Skin epidermis (tissue), 12 donors: ENCODE results near the gene IMMP2L.

Experiments used
- H3K27ac ChIP-seq, 21 experiments: fragments of 200-600 bp; sonication (generic) in 11 of 21; one replicate each; pipeline ENCODE4 v1.5.0; 2020; ENCODE audit warnings: mild to moderate bottlenecking in 3 of 21, inconsistent platforms in 2 of 21, moderate library complexity in 2 of 21
- H3K4me3 ChIP-seq, 7 experiments: fragments of 200-600 bp; sonication (generic) in 2 of 7; one replicate each; pipeline ENCODE4 v1.5.0; 2020; ENCODE audit warnings: inconsistent platforms in 2 of 7, mild to moderate bottlenecking in 2 of 7, moderate library complexity in 1 of 7

The IMMP2L gene

GRCh38 chr7:111031916-111032315, 530.4 kb downstream of the IMMP2L start:
- H3K4me3 ChIP-seq = no peak overlapping the region
- no peak overlapping the region for H3K27ac ChIP-seq

GRCh38 chr7:111030336-111030735, 532.0 kb downstream of the IMMP2L start:
- Histone ChIP-seq H3K4me3 (no peak overlapping the region), H3K27ac (no peak overlapping the region)

GRCh38 chr7:111029574-111030251, 532.6 kb downstream of the IMMP2L start:
- Histone ChIP-seq H3K27ac (peak overlapping the region in 1 of 21 experiments; percentile 1), H3K4me3 (no peak overlapping the region)

- Histone ChIP-seq H3K4me3 (no peak overlapping the region), H3K27ac (peak overlapping the region in 1 of 21 experiments; percentile 1)
Observed at GRCh38 chr7:111029141-111029572, 533.1 kb downstream of the IMMP2L start.

GRCh38 chr7:111027396-111027795, 534.9 kb downstream of the IMMP2L start:
- Histone ChIP-seq H3K27ac (peak overlapping the region in 1 of 21 experiments; percentile 20), H3K4me3 (no peak overlapping the region)

- Histone ChIP-seq H3K27ac (no peak overlapping the region), H3K4me3 (no peak overlapping the region)
Observed at GRCh38 chr7:111026806-111027205, 535.5 kb downstream of the IMMP2L start.

- Histone ChIP-seq H3K4me3 (no peak overlapping the region), H3K27ac (no peak overlapping the region)
Observed at GRCh38 chr7:111026343-111026742, 535.9 kb downstream of the IMMP2L start.

GRCh38 chr7:111025006-111025405, 537.3 kb downstream of the IMMP2L start:
- Histone ChIP-seq H3K4me3 (no peak overlapping the region), H3K27ac (no peak overlapping the region)

GRCh38 chr7:111018960-111019736, 543.1 kb downstream of the IMMP2L start:
- Histone ChIP-seq H3K27ac (no peak overlapping the region), H3K4me3 (no peak overlapping the region)

GRCh38 chr7:111018447-111018846, 543.8 kb downstream of the IMMP2L start:
- Histone ChIP-seq H3K27ac (no peak overlapping the region), H3K4me3 (no peak overlapping the region)

GRCh38 chr7:111014079-111014478, 548.2 kb downstream of the IMMP2L start:
- Histone ChIP-seq H3K27ac (peak overlapping the region in 10 of 21 experiments; percentile 2 to 86 (median 57)), H3K4me3 (no peak overlapping the region)

GRCh38 chr7:111012799-111013675, 549.3 kb downstream of the IMMP2L start:
- no peak overlapping the region for H3K4me3 ChIP-seq
- peak overlapping the region in 14 of 21 experiments; percentile 2 to 86 (median 53) for H3K27ac ChIP-seq

GRCh38 chr7:111012149-111012548, 550.1 kb downstream of the IMMP2L start:
- Histone ChIP-seq H3K27ac (peak overlapping the region in 6 of 21 experiments; percentile 35 to 86 (median 62)), H3K4me3 (no peak overlapping the region)

- H3K4me3 ChIP-seq = no peak overlapping the region
- peak overlapping the region in 1 of 21 experiments; percentile 86 for H3K27ac ChIP-seq
Observed at GRCh38 chr7:111011520-111011919, 550.8 kb downstream of the IMMP2L start.

GRCh38 chr7:111010798-111011197, 551.5 kb downstream of the IMMP2L start:
- H3K4me3 ChIP-seq = no peak overlapping the region
- peak overlapping the region in 1 of 21 experiments; percentile 86 for H3K27ac ChIP-seq

GRCh38 chr7:111009526-111010040, 552.7 kb downstream of the IMMP2L start:
- Histone ChIP-seq H3K27ac (peak overlapping the region in 1 of 21 experiments; percentile 30), H3K4me3 (no peak overlapping the region)

- H3K27ac ChIP-seq = no peak overlapping the region
- H3K4me3 ChIP-seq = no peak overlapping the region
Observed at GRCh38 chr7:111006691-111007090, 555.6 kb downstream of the IMMP2L start.

GRCh38 chr7:111006040-111006439, 556.3 kb downstream of the IMMP2L start:
- Histone ChIP-seq H3K27ac (no peak overlapping the region), H3K4me3 (no peak overlapping the region)

- H3K27ac ChIP-seq = no peak overlapping the region
- H3K4me3 ChIP-seq = no peak overlapping the region
Observed at GRCh38 chr7:111005445-111005844, 556.8 kb downstream of the IMMP2L start.
